Bronchial epithelial cell (primary cell): ENCODE data around the gene ROGDI. TPM values are rescaled to one million over a fixed set of nuclear protein-coding genes. Genes with fewer than 3 reads are reported as not detected.

Source experiments
- DNase-seq: peaks from one replicate; pipeline ENCODE4 v3.0.0-alpha.2; 2010; ENCODE audit warnings: low read depth
- FAIRE-seq: peaks from 2 replicates; lab custom pipeline; 2011; peaks lifted over from hg19 to GRCh38; lab: Jason Lieb, UNC
- H3K27me3 ChIP-seq: 2 replicates; pipeline ENCODE4 v1.5.1; 2011; ENCODE audit warnings: low read length; ENCODE audit not compliant: control insufficient read depth, insufficient read depth
- H3K36me3 ChIP-seq: 2 replicates; pipeline ENCODE4 v1.5.1; 2011; ENCODE audit warnings: low read length; ENCODE audit not compliant: control insufficient read depth, insufficient read depth
- H3K4me3 ChIP-seq: 2 replicates; pipeline ENCODE4 v1.5.1; 2011; ENCODE audit warnings: mild to moderate bottlenecking, low read depth, low read length, control low read depth
- total RNA-seq: library from RNA; depleted of rRNA; stranded (reverse); fragments of >200 nt; gene quantifications from 2 replicates; pipeline ENCODE4 v1.2.1, GENCODE V29; 2014
- TF ChIP-seq, protein P1 (sequence below): IDR thresholded peaks from 2 replicates; pipeline ENCODE4 v1.5.1; 2011; ENCODE audit warnings: mild to moderate bottlenecking, moderate library complexity, low read length, control low read depth, inconsistent platforms; ENCODE audit not compliant: insufficient read depth, severe bottlenecking

The ROGDI gene
- total RNA-seq, 1 donor from 2014 or later = 16.1 TPM

DNA sequence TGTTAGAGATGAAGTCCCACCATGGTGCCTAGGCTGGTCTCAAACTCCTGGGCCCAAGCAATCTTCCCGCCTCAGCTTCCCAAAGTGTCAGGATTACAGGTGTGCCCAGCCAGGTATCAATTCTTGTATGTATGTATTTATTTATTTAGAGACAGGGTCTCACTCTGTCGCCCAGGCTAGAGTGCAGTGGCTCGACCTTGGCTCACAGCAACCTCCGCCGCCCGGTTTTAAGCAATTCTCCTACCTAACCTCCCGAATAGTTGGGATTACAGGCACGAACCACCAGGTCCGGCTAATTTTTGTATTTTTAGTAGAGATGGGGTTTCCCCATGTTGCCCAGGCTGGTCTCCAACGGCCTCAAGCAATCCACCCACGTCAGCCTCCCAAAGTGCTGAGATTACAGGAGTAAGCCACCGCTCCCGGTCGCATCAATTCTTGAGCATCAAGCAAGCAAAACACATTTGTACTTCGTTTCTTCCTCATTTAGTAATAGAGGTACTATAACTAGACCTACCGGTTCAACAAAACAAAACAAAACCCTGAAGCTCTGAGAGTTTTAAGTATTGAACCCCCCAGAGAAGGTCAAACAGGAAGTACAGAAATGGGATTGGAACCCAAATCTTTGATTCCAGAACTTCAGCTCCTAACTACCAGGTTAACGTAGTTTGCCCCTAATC is 34.4 kb downstream of the ROGDI start:
- FAIRE-seq (no peak), DNase-seq (peak; percentile 60)
- H3K27me3 ChIP-seq = no peaks in the 10 kb centered on the region
- H3K4me3 ChIP-seq = peak overlapping the region; percentile 54
- H3K36me3 ChIP-seq = peaks cover 9% of the 10 kb centered on the region
- TF ChIP-seq, protein P1, sequence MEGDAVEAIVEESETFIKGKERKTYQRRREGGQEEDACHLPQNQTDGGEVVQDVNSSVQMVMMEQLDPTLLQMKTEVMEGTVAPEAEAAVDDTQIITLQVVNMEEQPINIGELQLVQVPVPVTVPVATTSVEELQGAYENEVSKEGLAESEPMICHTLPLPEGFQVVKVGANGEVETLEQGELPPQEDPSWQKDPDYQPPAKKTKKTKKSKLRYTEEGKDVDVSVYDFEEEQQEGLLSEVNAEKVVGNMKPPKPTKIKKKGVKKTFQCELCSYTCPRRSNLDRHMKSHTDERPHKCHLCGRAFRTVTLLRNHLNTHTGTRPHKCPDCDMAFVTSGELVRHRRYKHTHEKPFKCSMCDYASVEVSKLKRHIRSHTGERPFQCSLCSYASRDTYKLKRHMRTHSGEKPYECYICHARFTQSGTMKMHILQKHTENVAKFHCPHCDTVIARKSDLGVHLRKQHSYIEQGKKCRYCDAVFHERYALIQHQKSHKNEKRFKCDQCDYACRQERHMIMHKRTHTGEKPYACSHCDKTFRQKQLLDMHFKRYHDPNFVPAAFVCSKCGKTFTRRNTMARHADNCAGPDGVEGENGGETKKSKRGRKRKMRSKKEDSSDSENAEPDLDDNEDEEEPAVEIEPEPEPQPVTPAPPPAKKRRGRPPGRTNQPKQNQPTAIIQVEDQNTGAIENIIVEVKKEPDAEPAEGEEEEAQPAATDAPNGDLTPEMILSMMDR = no peak

DNA sequence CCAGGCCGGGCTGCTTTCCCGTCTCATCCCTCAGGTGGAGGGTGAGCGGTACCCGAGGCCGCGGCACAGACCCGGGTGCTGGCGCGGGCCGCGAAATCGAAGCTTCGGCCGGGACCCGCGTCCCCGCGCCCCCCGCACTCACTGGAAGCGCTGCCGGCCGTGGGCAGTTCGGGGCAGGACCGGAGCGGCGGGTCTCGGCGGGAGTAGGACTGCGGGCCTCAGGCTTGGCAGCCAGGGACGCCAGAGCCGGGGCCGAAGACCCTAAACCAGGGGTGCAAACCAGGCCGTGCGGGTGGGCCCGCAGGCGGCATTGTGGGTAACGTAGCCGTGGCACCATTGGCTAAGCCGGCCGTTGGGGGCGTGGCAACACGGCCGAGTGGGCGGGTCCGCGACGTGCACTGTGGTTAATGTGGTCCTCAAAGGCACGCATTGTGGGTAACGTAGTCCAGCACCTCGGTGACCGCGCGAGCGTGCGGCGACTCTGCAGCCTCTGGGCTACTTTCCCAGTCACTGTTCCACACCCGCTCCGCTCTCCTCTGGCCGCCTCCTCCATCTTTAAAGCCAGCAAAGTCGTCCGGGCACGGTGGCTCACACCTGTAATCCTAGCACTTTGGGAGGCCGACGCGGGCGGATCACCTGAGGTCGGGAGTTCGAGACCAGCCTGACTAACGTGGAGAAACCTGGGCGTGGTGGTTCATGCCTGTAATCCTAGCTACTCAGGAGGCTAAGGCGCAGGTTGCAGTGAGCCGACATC is 35.4 kb downstream of the ROGDI start, which contains the start of gene ZNF500:
Gene ZNF500, minus strand, starts transcription at position 288 of the 754 bp plus-strand sequence. CDS start 1,184 bp downstream, outside the sequence.
- Histone ChIP-seq H3K36me3 (peaks cover 13% of the 10 kb centered on the region), H3K4me3 (peak within 1 kb of the TSS; percentile 97), H3K27me3 (no peaks in the 10 kb centered on the region)
- no peak for FAIRE-seq
- TF ChIP-seq, protein P1 = no peak
- DNase-seq = peak; percentile 89

DNA sequence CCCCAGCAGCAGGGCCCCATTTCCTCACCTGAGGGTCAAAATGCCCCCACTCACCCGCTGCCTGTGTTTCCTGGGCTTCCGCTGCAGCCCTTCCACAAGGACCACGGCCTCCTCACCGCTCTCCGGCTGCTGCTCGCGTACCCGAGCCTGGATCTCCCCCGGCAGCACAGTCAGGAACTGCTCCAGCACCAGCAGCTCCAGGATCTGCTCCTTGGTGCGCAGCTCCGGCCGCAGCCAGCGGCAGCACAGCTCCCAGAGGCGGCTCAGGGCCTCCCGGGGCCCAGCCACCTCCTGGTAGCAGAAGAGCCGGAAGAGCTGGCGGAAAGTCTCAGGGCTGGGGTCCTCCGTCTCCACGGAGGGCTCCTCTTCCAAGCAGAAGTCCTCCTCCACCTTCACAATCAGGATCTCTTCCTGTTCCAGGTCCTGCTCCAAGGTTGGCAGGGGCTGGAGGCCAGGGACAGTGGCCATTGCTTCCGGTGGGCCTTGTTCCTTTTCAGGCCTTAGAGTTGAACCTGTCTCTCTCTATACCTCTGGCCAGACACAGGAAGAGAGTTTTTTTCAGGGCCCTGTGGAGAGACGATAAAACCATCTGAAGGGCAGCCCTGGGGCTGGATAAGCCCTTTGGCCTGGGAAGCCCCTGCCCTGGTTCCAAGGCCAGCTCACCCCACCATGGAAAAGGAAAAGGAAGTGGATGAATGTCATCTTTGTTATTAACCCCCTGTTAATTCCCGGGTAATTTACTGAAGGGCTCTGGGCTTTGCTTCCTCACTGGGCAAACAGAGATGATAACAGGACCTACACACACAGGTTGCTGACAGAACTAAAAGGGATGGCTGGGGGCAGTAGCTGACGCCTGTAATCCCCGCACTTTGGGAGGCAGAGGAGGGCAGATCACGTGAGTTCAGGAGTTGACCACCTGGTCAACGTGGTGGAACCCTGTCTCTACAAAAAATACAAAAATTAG is 36.6 kb downstream of the ROGDI start:
- Histone ChIP-seq H3K27me3 (no peaks in the 10 kb centered on the region), H3K4me3 (peak overlapping the region; percentile 97), H3K36me3 (peaks cover 14% of the 10 kb centered on the region)
- DNase-seq (no peak), FAIRE-seq (no peak)
- TF ChIP-seq, protein P1 = no peak

DNA sequence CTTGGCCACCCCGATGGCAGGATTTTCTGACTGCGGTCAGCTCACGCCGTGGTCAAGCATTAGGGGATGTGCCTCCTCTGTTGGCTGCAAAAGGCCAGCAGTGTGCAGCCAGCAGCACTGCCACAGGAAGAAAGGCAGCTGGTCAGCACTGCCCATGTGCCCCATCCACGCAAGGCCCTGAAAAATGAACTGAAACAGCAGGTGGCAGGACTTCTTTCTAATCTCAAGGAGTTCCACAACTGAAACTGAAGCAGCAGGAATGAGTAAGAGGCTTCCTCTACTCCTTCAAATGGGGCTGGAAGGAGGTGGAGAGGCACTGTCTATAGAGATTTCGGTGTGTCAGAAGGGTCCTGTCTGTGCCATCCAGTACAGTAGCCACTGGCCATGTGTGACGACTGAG is 38.6 kb downstream of the ROGDI start:
- no peak for FAIRE-seq

DNA sequence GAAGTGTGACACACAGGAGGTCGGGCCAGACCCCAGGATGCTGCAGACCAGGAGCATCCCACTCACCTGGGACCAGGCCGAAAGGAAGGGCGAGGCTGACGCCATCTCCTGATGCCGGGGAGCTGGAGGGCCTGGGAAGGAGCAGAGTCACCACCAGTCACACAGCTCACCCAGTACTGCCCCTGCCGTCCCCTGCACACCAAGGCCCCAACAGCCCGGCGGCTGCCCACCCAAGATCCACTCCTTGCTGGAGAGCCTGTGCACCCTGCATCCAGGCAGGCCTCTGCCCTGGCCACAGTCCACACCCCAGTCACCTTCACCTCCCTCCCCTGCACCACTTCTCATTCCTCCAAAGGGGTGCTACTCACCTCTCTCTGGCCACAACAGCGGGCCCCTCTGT is 40.2 kb downstream of the ROGDI start:
- FAIRE-seq (no peak), DNase-seq (no peak)
- Histone ChIP-seq H3K27me3 (no peaks in the 10 kb centered on the region), H3K4me3 (no peak overlapping the region), H3K36me3 (peaks cover 23% of the 10 kb centered on the region)
- TF ChIP-seq, protein P1 = no peak

More for the DNA sequence above, 38.6 kb downstream of the ROGDI start:
- Histone ChIP-seq H3K27me3 (no peaks in the 10 kb centered on the region), H3K36me3 (peaks cover 22% of the 10 kb centered on the region), H3K4me3 (no peak overlapping the region)
- TF ChIP-seq, protein P1 = no peak
- DNase-seq = no peak
